GM19395 (cell line): ENCODE data around the gene STX3.

Experiments used
- ATAC-seq: cut with Tn5 transposase; IDR thresholded peaks from one replicate; pipeline ENCODE4 v1.9.1; 2021; ENCODE audit warnings: mild to moderate bottlenecking, moderate library complexity; ENCODE audit not compliant: unreplicated experiment

The STX3 gene

GRCh38 chr11:59754859-59755700 is at the start of gene STX3:
Gene STX3 (plus strand): TSS chr11:59755376. CDS start chr11:59755606, 230 bp downstream.
- peak; percentile 58 for ATAC-seq

- ATAC-seq = no peak
Measured at GRCh38 chr11:59706518-59707285, 48.5 kb upstream of the STX3 start.

- ATAC-seq = no peak
Measured at GRCh38 chr11:59707371-59707770, 47.8 kb upstream of the STX3 start.

DNA sequence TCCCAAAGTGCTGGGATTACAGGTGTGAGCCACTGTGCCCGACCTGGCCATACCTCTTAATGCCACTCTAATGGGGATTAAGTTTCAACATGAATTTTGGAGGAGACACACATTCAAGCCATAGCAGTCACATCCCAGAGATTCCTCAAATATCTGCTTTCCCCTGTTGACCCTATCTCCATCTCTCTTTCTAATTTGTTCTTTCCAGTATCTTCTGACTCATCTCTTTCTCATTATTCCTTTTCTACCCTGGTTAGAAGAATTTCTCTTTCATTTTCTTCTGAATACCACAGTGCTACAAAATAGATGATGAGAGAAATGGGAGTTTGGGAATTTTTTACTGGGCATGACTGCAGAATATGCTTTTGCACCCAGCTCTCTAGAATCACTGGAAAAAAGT is 46.6 kb upstream of the STX3 start:
- ATAC-seq = no peak

- no peak for ATAC-seq
Measured at GRCh38 chr11:59710136-59710847, 44.9 kb upstream of the STX3 start.

- no peak for ATAC-seq
Measured at GRCh38 chr11:59713745-59714144, 41.4 kb upstream of the STX3 start, which contains the start of gene OR10V1. Gene OR10V1 (minus strand): TSS chr11:59713845. CDS start chr11:59713845, 0 bp downstream.

GRCh38 chr11:59716051-59716450 is 39.1 kb upstream of the STX3 start:
- no peak for ATAC-seq

DNA sequence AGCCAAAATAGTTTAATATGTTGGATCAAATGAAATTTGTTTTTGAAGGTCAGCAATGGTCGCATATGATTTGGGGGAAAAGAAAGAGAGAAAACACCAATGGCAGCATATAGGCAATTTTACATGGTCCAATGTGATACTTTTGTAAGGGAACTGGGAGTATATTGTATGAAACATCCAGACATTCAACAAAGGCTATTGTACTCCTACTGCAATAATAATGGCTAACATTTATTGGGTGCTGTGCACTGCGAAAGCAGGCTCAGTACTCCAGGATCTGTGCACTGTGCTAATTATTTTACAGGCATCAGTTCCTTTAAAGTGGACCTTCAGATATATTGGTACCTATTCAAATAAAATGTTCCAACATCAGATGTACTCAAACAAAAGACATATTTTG is 35.6 kb upstream of the STX3 start:
- ATAC-seq = no peak

DNA sequence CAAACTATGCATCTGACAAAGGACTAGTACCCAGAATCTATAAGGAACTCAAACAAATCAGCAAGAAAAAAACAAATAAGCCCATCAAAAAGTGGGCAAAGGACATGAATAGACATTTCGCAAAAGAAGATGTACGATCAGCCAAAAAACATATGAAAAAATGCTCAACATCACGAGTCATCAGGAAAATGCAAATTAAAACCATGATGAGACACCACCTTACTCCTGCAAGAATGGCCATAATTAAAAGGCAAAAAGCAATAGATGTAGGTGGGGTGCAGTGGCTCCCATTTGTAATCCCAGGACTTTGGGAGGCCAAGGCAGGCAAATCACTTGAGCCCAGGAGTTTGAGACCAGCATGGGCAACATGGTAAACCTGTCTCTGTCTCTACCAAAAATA is 31.1 kb upstream of the STX3 start:
- no peak for ATAC-seq

DNA sequence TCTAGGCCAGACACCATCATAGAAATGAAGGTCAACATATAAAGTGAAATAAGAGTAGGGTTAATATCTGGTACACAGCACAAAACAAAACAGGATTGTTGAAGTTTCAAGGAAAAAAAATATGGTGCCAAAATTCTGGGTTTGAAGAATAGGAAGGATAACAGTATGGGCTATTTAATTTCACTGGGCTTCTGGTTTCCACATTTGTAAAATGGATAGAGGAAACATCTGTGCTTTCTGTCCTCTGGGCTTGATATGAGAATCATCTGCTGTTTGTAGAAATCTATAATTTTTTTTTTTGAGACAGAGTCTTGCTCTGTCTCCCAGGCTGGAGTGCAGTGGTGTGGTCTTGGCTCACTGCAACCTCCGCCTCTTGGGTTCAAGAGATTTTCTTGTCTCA is 27.8 kb upstream of the STX3 start:
- ATAC-seq = no peak

DNA sequence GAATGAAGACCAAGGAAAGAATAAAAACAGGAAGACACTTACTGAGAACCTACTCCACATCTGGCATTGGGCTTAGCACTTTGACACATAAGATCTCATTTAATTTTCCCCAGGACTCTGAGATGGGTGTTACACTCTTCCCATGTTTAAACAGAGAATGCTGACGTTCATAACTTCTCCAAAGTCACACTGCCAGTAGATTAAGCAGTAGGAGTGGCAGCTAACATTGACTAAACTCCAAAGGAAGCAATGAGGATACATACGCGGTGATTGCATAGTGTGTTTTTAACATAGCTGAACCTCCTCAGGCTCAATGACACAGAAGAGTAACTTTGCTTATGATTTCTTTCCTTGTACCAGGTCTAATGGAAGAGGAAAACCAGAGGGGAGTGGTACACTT is 27.0 kb upstream of the STX3 start:
- ATAC-seq = no peak

DNA sequence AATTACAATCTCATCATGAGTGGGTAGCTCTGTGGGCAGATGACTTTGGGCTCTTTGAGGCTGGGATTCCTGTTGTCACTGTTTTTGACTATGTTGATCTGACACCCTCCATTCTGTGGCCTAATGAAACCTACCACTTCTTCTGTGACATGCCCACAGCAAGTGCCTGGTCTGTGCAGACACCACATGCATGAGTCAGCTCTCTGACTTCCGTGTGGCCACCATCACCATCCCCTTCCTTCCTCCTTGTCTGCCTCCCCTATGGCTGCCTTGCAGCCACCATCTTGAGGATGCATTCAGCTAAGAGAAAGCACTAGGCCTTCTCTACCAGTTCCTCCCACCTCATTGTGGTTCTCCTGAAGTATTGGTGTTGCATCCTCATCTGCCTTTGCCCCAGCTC is 26.3 kb upstream of the STX3 start:
- ATAC-seq = no peak

- ATAC-seq = no peak
Measured at GRCh38 chr11:59729834-59730233, 25.3 kb upstream of the STX3 start.

DNA sequence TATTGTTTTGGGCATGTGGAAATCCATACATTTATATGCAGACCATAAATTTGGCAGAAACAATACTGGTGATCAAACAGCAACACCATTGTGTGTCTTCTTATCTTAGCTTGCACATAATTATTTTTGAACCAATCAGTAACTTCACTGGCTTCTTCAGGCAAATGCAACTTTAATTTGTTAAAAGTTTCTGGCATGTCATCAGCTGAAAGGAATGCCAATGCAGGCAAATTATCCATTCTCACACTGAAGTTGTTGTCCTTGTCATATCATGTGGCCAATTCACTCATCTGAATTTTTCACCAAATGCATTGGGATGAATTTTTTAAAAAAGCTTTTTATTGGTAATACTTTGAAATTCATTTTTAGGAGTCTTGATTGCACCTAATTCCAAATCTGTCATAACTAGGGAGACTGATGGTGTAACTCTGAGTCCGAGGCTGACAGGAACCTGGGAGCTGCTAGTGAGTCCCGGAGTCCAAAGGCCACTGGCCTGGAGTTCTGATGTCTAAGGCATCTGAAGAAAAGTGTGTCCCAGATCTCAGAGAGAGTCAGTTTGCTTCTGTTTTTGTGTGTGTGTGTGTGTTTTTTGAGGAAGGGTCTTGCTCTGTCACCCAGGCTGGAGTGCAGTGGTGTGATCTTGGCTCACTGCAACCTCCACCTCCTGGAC is 24.1 kb upstream of the STX3 start:
- ATAC-seq = no peak

DNA sequence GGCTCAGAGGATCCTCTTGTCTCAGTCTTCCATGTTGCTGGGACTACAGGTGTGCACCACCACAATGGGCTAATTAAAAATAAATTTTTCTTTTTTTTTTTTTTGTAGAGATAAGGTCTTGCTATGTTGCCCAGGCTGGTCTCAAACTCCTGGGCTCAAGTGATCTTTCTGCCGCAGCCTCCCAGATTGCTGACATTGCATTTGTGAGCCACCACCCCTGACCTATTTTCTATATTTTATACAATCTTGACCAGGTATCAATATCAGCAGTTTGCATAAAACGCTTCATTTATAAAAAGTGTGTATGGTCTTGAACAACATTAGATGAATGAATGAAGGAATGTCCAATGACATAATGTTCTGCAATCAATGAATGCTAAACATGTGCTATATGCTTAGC is 9.1 kb upstream of the STX3 start:
- ATAC-seq = no peak

- ATAC-seq = peak; percentile 84
Measured at GRCh38 chr11:59753650-59754493, 1.3 kb upstream of the STX3 start.

GRCh38 chr11:59754494-59754858 is 700 bp upstream of the STX3 start:
- ATAC-seq = peak; percentile 47

DNA sequence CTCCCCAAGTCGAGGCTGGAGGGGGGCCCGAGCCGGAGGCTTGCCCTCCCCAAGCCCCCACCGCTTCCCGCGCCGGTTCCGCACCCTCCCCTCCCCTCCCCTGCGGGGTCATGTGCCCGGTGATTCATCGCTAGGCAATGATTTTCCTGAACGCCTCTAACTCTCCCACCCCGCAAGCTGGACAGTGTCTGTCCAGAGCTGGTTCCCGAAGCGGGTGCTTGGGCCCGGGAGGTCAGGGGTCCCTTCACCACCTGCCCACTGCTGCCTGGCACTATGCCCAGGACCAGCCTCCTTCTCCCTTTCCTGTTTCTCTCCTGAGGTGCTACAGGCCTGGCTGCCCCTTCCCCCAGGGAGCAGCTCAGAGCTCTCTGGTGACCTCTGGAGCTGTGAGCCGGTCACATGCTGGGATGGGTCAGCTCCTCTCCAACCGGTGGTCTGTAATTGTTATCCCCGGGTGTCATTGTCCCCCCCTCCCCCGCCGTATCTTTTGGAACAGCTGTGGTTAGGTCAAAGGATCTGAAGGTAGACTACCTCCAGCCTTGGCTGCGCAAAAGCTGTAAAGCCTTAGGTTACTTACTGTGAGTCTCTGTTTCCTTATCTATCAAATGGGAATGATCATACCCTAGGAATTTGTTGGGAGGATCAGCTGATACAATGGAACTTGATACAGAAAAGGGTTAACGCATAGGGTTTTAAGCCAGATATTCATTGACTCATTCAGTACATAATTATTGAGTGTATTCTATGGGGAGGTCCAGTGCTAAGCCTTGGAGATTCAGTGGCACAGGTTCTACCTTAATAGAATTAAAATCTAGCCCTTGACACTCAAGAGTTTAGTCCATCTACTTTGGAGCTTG is 753 bp downstream of the STX3 start:
- no peak for ATAC-seq

DNA sequence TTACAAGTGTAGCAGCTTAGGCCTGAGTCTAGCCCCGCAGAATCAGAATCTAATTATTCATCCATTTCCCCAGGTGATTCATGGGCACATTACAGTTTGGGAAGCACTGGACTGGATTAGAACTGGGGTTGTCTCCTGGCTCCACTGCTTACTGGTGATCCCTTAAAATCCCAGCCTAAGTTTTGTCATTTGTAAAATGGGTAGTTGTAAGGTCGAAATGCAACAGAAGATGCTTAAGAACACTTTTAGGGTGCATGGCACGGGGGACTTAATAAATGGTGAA is 1.3 kb downstream of the STX3 start:
- ATAC-seq = no peak
